Skeletal muscle satellite cell (primary cell): ENCODE results near the gene PDCD5.

Experiments used
- H3K27me3 ChIP-seq: 2 replicates; pipeline ENCODE4 v1.7.0; 2013; ENCODE audit warnings: low read length; ENCODE audit not compliant: control insufficient read depth, insufficient read depth
- H3K36me3 ChIP-seq: 2 replicates; pipeline ENCODE4 v1.7.0; 2013; ENCODE audit warnings: mild to moderate bottlenecking, control low read depth, low read length; ENCODE audit not compliant: insufficient read depth
- H3K4me1 ChIP-seq: 2 replicates; pipeline ENCODE4 v1.7.0; 2013; ENCODE audit warnings: low read length; ENCODE audit not compliant: control insufficient read depth, insufficient read depth
- H3K4me2 ChIP-seq: 2 replicates; pipeline ENCODE4 v1.7.0; 2013; ENCODE audit warnings: mild to moderate bottlenecking, low read length
- H3K4me3 ChIP-seq: 2 replicates; pipeline ENCODE4 v1.7.0; 2013; ENCODE audit warnings: low read length
- H3K9ac ChIP-seq: 2 replicates; pipeline ENCODE4 v1.7.0; 2013; ENCODE audit warnings: mild to moderate bottlenecking, low read depth, low read length, moderate library complexity
- H3K9me3 ChIP-seq: replicated peaks from 2 replicates; pipeline ENCODE4 v1.7.0; 2013; ENCODE audit warnings: mild to moderate bottlenecking, control low read depth, low read length
- small RNA-seq: library from RNA; depleted of rRNA; stranded (forward); fragments of <200 nt; gene quantifications from one replicate; pipeline ENCODE3, GENCODE V24; 2012

Gene PDCD5

DNA sequence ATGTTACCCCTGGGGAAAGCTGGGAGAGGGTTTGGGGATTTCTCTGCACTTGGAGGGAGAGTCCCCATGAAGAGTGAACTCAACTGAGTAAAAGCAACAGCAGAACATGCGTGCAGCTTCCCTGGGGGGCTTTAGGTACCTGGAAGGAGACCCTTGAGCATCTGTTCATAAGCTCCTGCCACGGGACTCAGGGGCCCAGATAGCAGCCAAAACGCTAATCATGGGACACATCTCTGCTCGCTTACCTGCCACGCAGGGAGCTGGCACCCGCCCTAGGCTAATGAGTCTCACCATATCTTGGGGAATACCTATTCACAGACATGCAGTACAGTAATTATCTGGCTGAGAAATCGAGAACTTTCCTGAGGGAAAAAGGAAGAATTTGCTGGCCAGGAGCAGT is 33.9 kb downstream of the PDCD5 start:
- peaks cover 50% of the 10 kb centered on the region for H3K36me3 ChIP-seq
- H3K4me1 ChIP-seq, result no peaks in the 10 kb centered on the region
- no peak overlapping the region for H3K4me3 ChIP-seq

DNA sequence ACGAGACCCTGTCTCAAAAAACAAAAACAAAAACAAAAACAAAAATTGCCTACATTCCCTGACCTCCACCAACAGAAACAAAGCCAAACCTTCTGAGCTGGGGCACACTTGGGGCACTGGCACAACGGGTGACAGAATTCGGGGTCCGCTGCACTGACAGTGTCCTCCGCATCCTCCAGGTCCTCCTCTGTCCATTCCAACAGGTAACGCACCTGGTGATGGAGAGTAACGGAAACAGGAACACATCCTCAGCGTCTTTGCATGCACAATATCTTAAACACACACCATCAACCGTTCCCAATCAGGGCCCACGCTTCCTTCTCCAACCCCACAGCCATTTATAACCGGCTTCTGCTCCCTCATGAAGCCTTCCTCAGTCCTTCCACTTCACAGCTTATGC is 34.6 kb downstream of the PDCD5 start:
- Histone ChIP-seq H3K9ac (no peak overlapping the region), H3K27me3 (no peaks in the 10 kb centered on the region), H3K36me3 (peaks cover 52% of the 10 kb centered on the region), H3K4me2 (no peak overlapping the region), H3K9me3 (no peaks in the 10 kb centered on the region), H3K4me1 (no peaks in the 10 kb centered on the region), H3K4me3 (no peak overlapping the region)

More for the DNA sequence above, 33.9 kb downstream of the PDCD5 start:
- Histone ChIP-seq H3K4me2 (no peak overlapping the region), H3K9ac (no peak overlapping the region), H3K9me3 (no peaks in the 10 kb centered on the region), H3K27me3 (no peaks in the 10 kb centered on the region)

DNA sequence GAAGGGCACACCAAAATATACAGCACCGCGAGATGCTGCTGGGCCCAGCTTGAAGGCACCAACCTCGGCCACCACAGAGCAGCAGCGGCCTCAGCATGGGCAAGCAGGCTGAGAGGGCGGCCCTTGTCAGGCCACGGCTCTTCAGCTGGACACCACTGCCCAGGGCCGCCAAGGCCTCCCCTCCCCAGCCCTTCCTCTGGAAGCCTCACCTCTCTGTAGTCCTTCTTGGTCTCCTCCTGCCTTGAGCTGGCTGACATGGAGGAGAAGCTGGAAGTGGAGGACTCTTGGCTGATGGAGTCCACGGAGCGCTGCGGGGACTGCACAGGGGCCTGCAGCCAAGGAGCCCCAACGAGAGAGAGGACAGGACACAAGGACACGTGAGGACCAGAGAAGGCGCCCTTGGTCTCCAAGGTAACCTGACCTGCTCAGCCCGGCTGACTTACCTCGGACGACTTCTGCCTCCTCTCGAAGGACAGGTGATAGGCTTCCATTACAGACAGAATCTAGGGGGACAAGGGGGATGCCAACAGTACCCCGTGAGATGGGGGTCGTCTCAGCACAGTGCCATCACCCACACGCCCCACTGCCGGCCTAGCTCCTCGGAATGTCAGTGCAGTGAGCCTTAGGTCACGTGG is 38.2 kb downstream of the PDCD5 start:
- no peaks in the 10 kb centered on the region for H3K27me3 ChIP-seq
- no peak overlapping the region for H3K4me3 ChIP-seq
- H3K36me3 ChIP-seq, result peaks cover 60% of the 10 kb centered on the region
- H3K9ac ChIP-seq, result no peak overlapping the region
- no peaks in the 10 kb centered on the region for H3K4me1 ChIP-seq
- H3K9me3 ChIP-seq, result no peaks in the 10 kb centered on the region
- H3K4me2 ChIP-seq, result no peak overlapping the region

DNA sequence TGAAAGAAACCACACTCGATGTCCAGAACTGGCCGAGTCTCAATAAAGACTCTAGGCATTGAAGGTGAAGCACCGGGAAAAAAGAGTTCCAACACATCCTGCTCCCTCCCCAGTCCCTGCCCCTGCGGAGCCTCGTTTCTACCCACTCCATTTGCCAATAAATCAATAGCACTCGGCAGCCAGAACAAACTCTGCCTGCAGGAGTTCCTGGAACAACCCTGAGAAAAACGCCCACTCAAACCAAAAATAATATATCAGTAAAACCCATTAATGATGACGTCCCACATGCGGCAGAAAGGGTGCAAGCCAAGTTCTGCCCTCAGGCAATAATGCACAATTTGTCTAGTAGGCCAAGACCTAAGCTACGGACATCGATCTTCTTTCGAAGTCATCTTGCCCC is 41.0 kb downstream of the PDCD5 start:
- Histone ChIP-seq H3K9ac (no peak overlapping the region), H3K4me1 (no peaks in the 10 kb centered on the region), H3K27me3 (no peaks in the 10 kb centered on the region), H3K36me3 (peaks cover 50% of the 10 kb centered on the region), H3K4me3 (no peak overlapping the region), H3K9me3 (no peaks in the 10 kb centered on the region), H3K4me2 (no peak overlapping the region)

DNA sequence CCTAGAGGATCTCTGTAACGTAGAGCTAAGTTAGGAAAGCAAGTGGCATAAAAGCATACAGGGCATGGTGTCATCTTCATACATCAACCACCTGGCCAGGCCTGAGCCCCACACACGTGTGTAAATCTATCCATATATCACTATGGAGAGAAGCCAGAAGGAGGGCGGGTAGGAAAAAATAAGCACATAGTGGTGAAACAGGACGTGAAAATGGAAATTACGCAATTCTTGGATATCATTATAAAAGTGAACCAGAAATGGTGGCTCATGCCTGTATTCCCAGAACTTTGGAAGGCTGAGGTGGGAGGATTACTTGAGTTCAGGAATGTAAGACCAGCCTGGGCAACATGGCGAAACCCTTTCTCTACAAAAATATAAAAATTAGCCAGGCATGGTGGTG is 43.4 kb downstream of the PDCD5 start:
- no peak overlapping the region for H3K9ac ChIP-seq
- peaks cover 55% of the 10 kb centered on the region for H3K36me3 ChIP-seq
- no peaks in the 10 kb centered on the region for H3K4me1 ChIP-seq
- no peaks in the 10 kb centered on the region for H3K27me3 ChIP-seq
- no peaks in the 10 kb centered on the region for H3K9me3 ChIP-seq
- no peak overlapping the region for H3K4me2 ChIP-seq
- no peak overlapping the region for H3K4me3 ChIP-seq

DNA sequence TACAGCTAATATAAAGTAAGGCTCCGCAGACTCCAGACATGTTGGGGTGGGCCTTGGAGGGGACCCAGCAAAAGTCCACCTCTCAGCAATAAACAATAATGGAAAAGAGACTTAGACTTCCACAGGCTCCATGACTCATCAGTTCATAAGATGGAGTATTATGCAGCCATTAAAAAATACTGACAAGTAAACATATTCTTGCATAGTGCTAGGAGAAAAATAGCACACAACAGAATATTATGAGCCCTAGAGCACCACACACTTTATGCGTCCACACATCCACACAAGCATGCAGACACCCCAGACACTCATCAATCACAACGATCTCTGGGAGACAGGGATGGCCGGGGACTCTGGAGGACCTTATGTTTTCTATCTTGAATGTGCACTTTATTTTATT is 46.0 kb downstream of the PDCD5 start:
- Histone ChIP-seq H3K4me2 (no peak overlapping the region), H3K4me1 (no peaks in the 10 kb centered on the region), H3K9me3 (no peaks in the 10 kb centered on the region), H3K9ac (no peak overlapping the region), H3K4me3 (no peak overlapping the region), H3K36me3 (peaks cover 49% of the 10 kb centered on the region), H3K27me3 (no peaks in the 10 kb centered on the region)

DNA sequence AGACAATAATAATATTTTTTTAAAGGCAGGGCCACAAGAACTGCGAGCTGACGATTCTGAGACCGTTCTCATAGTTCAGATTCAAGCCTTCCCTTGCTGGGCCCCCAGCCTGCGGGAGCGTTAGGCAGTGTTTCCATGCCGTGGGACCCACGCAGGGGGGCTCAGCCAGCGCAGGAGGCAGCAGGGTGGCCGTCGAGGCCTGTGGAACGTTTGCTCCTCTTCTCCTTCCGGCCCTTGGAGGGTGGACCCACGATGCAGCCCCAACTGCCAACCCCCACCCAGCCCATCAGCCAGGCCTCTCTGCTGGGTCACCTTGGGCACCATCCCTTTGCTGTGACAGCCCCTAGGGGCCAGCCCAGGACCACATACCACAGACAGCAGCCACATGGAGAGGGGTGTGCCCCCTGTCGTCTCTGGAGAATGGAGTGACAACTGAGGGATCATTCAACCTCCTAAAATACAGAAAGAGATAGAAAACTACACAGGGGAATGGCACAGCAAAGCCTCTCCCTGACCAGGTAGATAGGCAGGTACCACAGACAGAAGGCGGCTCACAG is 46.8 kb downstream of the PDCD5 start:
- no peaks in the 10 kb centered on the region for H3K27me3 ChIP-seq
- no peak overlapping the region for H3K4me3 ChIP-seq
- peaks cover 44% of the 10 kb centered on the region for H3K36me3 ChIP-seq
- no peaks in the 10 kb centered on the region for H3K9me3 ChIP-seq
- H3K4me1 ChIP-seq, result no peaks in the 10 kb centered on the region
- H3K9ac ChIP-seq, result no peak overlapping the region
- no peak overlapping the region for H3K4me2 ChIP-seq

DNA sequence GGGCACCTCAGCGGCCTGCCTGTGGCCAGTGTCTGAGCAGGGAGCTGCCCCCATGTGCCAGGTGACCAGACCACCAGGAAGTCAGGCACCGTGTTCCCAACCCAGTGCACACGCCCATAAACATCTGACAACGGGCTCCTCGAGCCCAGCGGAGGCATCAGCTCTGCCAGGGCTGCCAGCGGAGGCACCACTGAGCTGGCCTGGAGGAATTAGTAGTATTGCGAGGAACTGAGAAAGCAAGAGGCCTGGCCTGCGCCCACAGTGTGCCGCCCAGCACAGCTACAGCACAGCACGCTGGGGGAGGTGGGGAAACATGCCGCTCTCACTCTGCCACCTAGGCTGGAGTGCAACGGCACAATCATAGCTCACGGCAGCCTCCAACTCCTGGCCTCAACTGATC is 49.3 kb downstream of the PDCD5 start:
- no peak overlapping the region for H3K4me2 ChIP-seq

DNA sequence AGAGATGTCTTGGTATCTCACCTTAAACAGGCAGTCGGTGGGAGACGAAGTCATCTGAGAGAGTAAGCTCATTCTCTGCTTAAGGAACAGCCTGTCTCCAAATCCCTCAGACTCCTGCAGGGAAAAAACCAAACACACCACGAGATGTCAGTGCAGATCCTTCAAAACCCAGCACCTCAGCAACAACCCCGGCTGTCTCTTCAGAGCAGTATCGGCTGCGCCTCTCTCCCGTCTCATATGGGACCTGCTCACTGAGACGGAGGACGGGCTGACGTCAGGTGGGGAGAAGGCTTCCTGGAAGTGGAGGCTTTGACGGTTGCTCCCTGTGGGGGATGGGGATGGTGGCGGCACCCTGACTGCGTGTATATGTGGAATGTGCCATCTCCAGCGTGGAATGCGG is 50.4 kb downstream of the PDCD5 start:
- Histone ChIP-seq H3K9ac (no peak overlapping the region), H3K4me1 (no peaks in the 10 kb centered on the region), H3K4me2 (no peak overlapping the region), H3K36me3 (peaks cover 39% of the 10 kb centered on the region), H3K9me3 (no peaks in the 10 kb centered on the region), H3K4me3 (no peak overlapping the region), H3K27me3 (no peaks in the 10 kb centered on the region)

More for the DNA sequence above, 49.3 kb downstream of the PDCD5 start:
- no peaks in the 10 kb centered on the region for H3K27me3 ChIP-seq
- peaks cover 39% of the 10 kb centered on the region for H3K36me3 ChIP-seq
- H3K9me3 ChIP-seq, result no peaks in the 10 kb centered on the region
- no peak overlapping the region for H3K4me3 ChIP-seq
- H3K4me1 ChIP-seq, result no peaks in the 10 kb centered on the region
- no peak overlapping the region for H3K9ac ChIP-seq

Small RNAs within 50 kb of the gene (small RNA-seq; reads per million reads assigned to genes)
- 5.7 reads per million, percentile 87 among the genes with 10 or more reads in this experiment for gene SNORA68B
